Measurements from ENCODE around the gene PPIH. TPM values are rescaled to one million over a fixed set of nuclear protein-coding genes. Genes with fewer than 3 reads are reported as not detected.

PPIH gene
- polyA plus RNA-seq, 3 donors: 28.1 to 31.0 (median 28.8) TPM

DNA sequence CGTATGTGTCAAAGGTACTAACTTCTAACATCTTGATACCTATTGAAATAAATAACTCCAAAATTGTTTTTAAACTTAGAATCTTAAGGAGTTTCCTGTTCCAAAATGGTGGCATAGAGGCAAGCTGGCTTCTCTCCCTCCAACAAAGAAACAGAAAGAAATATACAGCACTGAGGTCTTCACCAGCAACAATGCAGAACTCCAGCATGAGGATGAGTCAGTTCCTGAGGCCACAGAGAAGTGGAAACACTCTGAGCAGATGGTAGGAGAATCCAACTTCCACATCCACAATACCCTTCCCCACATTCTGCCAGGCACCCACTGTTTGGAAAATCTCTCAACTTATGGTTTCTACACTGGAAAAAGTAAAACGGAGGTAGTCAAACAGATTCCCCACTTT lies 12.2 kb upstream of the PPIH start:
- H3K27ac ChIP-seq (ENCODE audit: low read depth in 1 of 2, low read length in 2 of 2): no peak overlapping the region
- no peak overlapping the region for H3K4me3 Mint-ChIP-seq
- H3K27me3 ChIP-seq (ENCODE audit: control insufficient read depth in 2 of 2, insufficient read depth in 2 of 2, low read length in 2 of 2): no peaks in the 10 kb centered on the region
- TF ChIP-seq, protein P1, sequence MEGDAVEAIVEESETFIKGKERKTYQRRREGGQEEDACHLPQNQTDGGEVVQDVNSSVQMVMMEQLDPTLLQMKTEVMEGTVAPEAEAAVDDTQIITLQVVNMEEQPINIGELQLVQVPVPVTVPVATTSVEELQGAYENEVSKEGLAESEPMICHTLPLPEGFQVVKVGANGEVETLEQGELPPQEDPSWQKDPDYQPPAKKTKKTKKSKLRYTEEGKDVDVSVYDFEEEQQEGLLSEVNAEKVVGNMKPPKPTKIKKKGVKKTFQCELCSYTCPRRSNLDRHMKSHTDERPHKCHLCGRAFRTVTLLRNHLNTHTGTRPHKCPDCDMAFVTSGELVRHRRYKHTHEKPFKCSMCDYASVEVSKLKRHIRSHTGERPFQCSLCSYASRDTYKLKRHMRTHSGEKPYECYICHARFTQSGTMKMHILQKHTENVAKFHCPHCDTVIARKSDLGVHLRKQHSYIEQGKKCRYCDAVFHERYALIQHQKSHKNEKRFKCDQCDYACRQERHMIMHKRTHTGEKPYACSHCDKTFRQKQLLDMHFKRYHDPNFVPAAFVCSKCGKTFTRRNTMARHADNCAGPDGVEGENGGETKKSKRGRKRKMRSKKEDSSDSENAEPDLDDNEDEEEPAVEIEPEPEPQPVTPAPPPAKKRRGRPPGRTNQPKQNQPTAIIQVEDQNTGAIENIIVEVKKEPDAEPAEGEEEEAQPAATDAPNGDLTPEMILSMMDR (IDR thresholded peaks at IDR 0.05): no peak
- no peak overlapping the region for H3K4me2 ChIP-seq (replicated peaks; ENCODE audit: extremely low read depth, low read length, poor library complexity, severe bottlenecking)
- H3K79me2 ChIP-seq (ENCODE audit: insufficient read depth, low read length): no peaks in the 10 kb centered on the region
- H3K27me3 Mint-ChIP-seq (ENCODE audit: low read depth in 3 of 3): no peaks in the 10 kb centered on the region
- H3K4me1 ChIP-seq (ENCODE audit: control insufficient read depth in 1 of 2, insufficient read depth in 2 of 2, low read length in 2 of 2): peaks cover 0 to 3% of the 10 kb centered on the region in 2 donors
- H4K20me1 ChIP-seq (ENCODE audit: insufficient read depth, low read length): no peaks in the 10 kb centered on the region
- peaks cover 7% of the 10 kb centered on the region for H3K4me1 Mint-ChIP-seq
- H3K9ac ChIP-seq (ENCODE audit: insufficient read depth, low read length, poor library complexity, severe bottlenecking): no peak overlapping the region
- no peaks in the 10 kb centered on the region for H3K9me3 ChIP-seq (replicated peaks in 1 of 2; ENCODE audit: control insufficient read depth in 1 of 2, insufficient read depth in 1 of 2, low read length in 2 of 2)
- intact Hi-C loops (cut with micrococcal nuclease): no loop called here
- H3K27ac Mint-ChIP-seq: no peak overlapping the region
- H2AFZ ChIP-seq (ENCODE audit: insufficient read depth, low read depth, low read length, poor library complexity, severe bottlenecking): no peak overlapping the region
- WGBS (ENCODE audit: insufficient coverage): 88% methylated on average over 1 of the region's 2 CpGs
- DNase-seq: peak in 1 of 3 donors; percentile 14
- H3K9me3 Mint-ChIP-seq: peaks cover 2 to 17% (median 8%) of the 10 kb centered on the region in 7 donors
- no peak overlapping the region for H3K4me3 ChIP-seq (replicated peaks in 1 of 3; ENCODE audit: low read depth in 2 of 3, low read length in 3 of 3)
- H3K36me3 Mint-ChIP-seq: peaks cover 5 to 6% of the 10 kb centered on the region in 2 donors
- no peaks in the 10 kb centered on the region for H3K36me3 ChIP-seq (replicated peaks in 1 of 2; ENCODE audit: control insufficient read depth in 1 of 2, insufficient read depth in 2 of 2, low read length in 2 of 2)

- H3K4me3 ChIP-seq (replicated peaks in 1 of 3; ENCODE audit: low read depth in 2 of 3, low read length in 3 of 3): peak overlapping the region in 1 of 3 experiments; percentile 89
- TF ChIP-seq, protein P1 (IDR thresholded peaks at IDR 0.05): no peak
- H3K36me3 Mint-ChIP-seq: peaks cover 15 to 20% of the 10 kb centered on the region in 2 donors
- H3K79me2 ChIP-seq (ENCODE audit: insufficient read depth, low read length): peaks cover 32% of the 10 kb centered on the region
- peak overlapping the region; percentile 77 for H3K4me2 ChIP-seq (replicated peaks; ENCODE audit: extremely low read depth, low read length, poor library complexity, severe bottlenecking)
- peaks cover 15 to 18% of the 10 kb centered on the region in 2 donors for H3K4me1 ChIP-seq (ENCODE audit: control insufficient read depth in 1 of 2, insufficient read depth in 2 of 2, low read length in 2 of 2)
- no peaks in the 10 kb centered on the region for H4K20me1 ChIP-seq (ENCODE audit: insufficient read depth, low read length)
- peaks cover 18 to 27% of the 10 kb centered on the region in 2 donors for H3K36me3 ChIP-seq (replicated peaks in 1 of 2; ENCODE audit: control insufficient read depth in 1 of 2, insufficient read depth in 2 of 2, low read length in 2 of 2)
- WGBS (ENCODE audit: insufficient coverage): no CpG with 5 or more reads among the region's 5 CpGs
- H3K9me3 Mint-ChIP-seq: no peaks in the 10 kb centered on the region
- no peak overlapping the region for H3K9ac ChIP-seq (ENCODE audit: insufficient read depth, low read length, poor library complexity, severe bottlenecking)
- H2AFZ ChIP-seq (ENCODE audit: insufficient read depth, low read depth, low read length, poor library complexity, severe bottlenecking): peak overlapping the region; percentile 95
- H3K27ac Mint-ChIP-seq: peak overlapping the region in 3 of 7 donors; percentile 21 to 82 (median 79)
- no peak overlapping the region for H3K27ac ChIP-seq (ENCODE audit: low read depth in 1 of 2, low read length in 2 of 2)
- H3K4me1 Mint-ChIP-seq: peaks cover 20% of the 10 kb centered on the region
- no peaks in the 10 kb centered on the region for H3K9me3 ChIP-seq (replicated peaks in 1 of 2; ENCODE audit: control insufficient read depth in 1 of 2, insufficient read depth in 1 of 2, low read length in 2 of 2)
- H3K4me3 Mint-ChIP-seq: peak overlapping the region in 1 of 2 donors; percentile 62
- H3K27me3 ChIP-seq (ENCODE audit: control insufficient read depth in 2 of 2, insufficient read depth in 2 of 2, low read length in 2 of 2): no peaks in the 10 kb centered on the region
- peaks cover 0 to 5% (median 4%) of the 10 kb centered on the region in 3 donors for H3K27me3 Mint-ChIP-seq (ENCODE audit: low read depth in 3 of 3)
- DNase-seq: no peak
- intact Hi-C loops (cut with micrococcal nuclease): loop anchor here in 1 of 2 donors (5.0 to 10.0 kb wide), 2 partner anchors 110 to 322 kb away; partner anchors contain the start of genes C1orf50, FOXJ3 and P3H1
Measured at GRCh38 chr1:42657201-42657600, 1.0 kb upstream of the PPIH start.

Measured in CD14-positive monocyte (primary cell).